ENCODE data around the gene PIK3C3. TPM values are rescaled to one million over a fixed set of nuclear protein-coding genes. Genes with fewer than 3 reads are reported as not detected.
"Not testable (repeated sequence)": the region's sequence is repeated elsewhere in the genome, so short reads cannot be mapped to it uniquely, and the experiment has no call there.

The PIK3C3 gene
- total RNA-seq, 1 donor = 72.3 TPM

DNA sequence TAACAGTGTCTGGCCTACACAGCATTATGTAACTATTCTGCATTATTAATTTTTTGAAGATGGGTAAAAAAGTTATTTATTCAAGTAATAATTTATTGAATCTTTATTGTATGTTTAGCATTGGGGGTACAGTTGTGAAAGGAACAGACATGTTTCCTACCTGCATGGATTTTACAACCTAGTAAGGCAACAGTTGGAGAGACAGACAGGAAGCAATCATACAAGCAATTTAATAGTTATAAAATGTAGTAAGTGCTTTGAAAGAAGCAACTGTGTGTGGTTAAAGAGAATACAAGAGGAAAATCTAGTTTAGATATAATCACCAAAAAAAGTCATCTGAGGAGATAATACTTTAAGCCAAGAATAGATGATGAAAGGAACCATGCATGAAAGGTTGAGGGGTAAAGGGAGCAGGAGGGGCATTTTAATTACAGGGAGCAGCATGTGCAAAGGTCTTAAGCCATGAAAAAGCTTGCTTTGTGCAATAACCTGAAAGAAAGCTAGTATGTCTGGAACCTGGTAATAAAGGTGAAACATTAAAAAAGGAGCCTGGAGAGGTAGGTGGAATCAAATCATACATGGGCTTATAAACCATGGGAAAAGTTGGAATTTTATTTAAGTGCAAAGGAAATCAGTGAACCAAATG is 140.8 kb downstream of the PIK3C3 start:
- no peaks in the 10 kb centered on the region for H3K4me1 ChIP-seq (ENCODE audit: insufficient read depth, low read length)
- no peak overlapping the region for H3K4me3 ChIP-seq (ENCODE audit: low read length)
- no peaks in the 10 kb centered on the region for H3K9me3 ChIP-seq (ENCODE audit: low read depth, low read length)
- H3K27me3 ChIP-seq (ENCODE audit: insufficient read depth, low read length) = no peaks in the 10 kb centered on the region

DNA sequence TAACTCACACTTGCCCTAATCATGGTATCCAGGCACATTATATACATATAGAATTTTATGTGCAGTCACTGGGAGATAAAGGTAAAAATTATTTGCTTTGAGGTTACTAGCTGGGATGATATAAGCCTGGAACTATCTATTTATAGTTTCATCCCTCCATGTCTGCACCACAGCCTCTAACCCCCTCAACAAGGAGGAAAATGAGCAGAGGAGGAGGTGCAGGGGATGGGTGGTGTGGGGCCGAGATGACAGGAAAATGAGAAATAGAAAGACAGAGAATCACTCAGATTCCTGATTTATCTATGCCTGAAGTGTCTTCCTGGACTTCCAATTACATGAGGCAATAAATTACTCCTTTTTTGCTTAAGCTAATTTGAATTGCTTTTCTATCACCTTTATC is 145.2 kb downstream of the PIK3C3 start:
- Histone ChIP-seq H3K9me3 (ENCODE audit: low read depth, low read length) (no peaks in the 10 kb centered on the region), H3K27me3 (ENCODE audit: insufficient read depth, low read length) (no peaks in the 10 kb centered on the region), H3K4me1 (ENCODE audit: insufficient read depth, low read length) (no peaks in the 10 kb centered on the region), H3K4me3 (ENCODE audit: low read length) (no peak overlapping the region)

DNA sequence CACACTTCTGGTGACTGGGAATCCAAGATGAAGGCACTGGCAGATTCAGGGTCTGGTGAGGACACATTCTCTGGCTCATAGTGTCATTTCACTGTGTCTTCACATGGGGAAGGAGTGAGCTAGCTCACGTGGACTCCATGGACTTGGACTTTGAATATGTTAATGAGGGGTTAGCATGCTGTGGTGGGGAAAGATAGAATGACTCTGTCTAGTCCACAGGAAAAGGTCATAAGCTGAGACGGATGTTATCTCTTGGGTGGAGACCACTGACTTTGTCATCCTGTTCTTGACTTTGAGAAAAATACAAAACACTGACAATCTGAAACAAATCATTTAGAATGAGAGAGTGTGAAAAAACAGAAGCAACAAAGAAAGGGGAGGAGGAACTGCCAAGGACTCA is 145.9 kb downstream of the PIK3C3 start:
- Histone ChIP-seq H3K9me3 (ENCODE audit: low read depth, low read length) (no peaks in the 10 kb centered on the region), H3K4me1 (ENCODE audit: insufficient read depth, low read length) (no peaks in the 10 kb centered on the region), H3K27me3 (ENCODE audit: insufficient read depth, low read length) (no peaks in the 10 kb centered on the region), H3K4me3 (ENCODE audit: low read length) (no peak overlapping the region)

DNA sequence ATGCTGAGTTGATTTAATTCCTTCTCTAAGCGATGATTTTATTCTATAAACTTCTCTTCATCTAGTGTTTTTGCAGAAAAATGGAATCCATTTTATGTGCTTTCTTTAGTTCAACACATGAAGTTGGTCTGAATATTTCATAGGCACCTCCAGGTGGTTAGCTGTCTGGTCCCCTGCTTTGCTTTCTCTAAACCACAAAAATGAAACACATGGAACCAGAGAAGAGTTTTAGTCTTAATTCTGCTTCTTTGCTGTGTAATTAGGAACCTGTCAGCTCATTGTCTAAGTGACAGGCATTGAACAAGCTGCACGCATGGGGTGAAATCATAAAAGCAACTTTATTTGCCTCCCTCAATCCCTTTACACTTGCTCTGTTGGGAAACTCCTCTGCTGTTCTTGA is 150.4 kb downstream of the PIK3C3 start:
- Histone ChIP-seq H3K27me3 (ENCODE audit: insufficient read depth, low read length) (no peaks in the 10 kb centered on the region), H3K4me3 (ENCODE audit: low read length) (no peak overlapping the region), H3K4me1 (ENCODE audit: insufficient read depth, low read length) (no peaks in the 10 kb centered on the region), H3K9me3 (ENCODE audit: low read depth, low read length) (no peaks in the 10 kb centered on the region)

DNA sequence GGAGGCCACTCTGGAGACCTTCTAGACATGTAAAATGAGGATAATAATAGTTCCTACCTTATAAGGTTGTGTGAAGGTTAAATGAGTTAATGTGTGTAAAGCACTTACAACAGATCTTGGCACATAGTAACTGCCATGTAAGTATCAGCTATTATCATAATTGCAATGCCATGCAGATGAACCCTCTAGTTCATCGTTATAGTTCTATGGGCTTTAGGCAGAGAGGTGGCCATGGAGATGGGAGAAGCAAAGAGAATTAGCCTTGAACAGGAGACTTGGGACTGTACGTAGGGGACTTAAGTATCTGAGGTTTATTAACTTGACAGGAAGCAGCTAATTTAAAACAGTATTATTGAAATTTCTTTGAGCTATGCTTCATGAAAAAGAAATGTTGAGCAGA is 151.8 kb downstream of the PIK3C3 start:
- no peaks in the 10 kb centered on the region for H3K27me3 ChIP-seq (ENCODE audit: insufficient read depth, low read length)
- H3K4me3 ChIP-seq (ENCODE audit: low read length) = no peak overlapping the region
- H3K4me1 ChIP-seq (ENCODE audit: insufficient read depth, low read length) = no peaks in the 10 kb centered on the region
- H3K9me3 ChIP-seq (ENCODE audit: low read depth, low read length) = no peaks in the 10 kb centered on the region

DNA sequence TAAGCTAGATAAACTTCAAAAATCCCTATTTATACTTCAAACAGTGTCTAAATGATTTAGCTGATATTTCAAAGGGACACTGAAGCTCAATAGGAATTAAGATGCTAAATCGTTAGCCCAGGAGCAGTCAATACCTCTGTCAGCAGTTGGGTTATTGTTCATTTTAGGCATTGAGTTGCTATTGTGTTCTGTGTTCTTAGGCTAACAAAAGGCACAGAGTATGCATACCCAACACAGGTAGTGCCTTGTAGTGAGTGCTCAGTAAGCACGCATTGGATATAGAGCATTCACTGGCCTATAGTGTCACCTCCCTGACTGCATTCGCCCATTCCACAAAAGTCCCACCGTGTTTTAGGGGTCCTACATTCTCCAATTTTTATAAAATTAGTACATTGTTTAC is 152.3 kb downstream of the PIK3C3 start:
- H3K9me3 ChIP-seq (ENCODE audit: low read depth, low read length) = no peaks in the 10 kb centered on the region
- no peak overlapping the region for H3K4me3 ChIP-seq (ENCODE audit: low read length)
- H3K4me1 ChIP-seq (ENCODE audit: insufficient read depth, low read length) = no peaks in the 10 kb centered on the region
- no peaks in the 10 kb centered on the region for H3K27me3 ChIP-seq (ENCODE audit: insufficient read depth, low read length)

DNA sequence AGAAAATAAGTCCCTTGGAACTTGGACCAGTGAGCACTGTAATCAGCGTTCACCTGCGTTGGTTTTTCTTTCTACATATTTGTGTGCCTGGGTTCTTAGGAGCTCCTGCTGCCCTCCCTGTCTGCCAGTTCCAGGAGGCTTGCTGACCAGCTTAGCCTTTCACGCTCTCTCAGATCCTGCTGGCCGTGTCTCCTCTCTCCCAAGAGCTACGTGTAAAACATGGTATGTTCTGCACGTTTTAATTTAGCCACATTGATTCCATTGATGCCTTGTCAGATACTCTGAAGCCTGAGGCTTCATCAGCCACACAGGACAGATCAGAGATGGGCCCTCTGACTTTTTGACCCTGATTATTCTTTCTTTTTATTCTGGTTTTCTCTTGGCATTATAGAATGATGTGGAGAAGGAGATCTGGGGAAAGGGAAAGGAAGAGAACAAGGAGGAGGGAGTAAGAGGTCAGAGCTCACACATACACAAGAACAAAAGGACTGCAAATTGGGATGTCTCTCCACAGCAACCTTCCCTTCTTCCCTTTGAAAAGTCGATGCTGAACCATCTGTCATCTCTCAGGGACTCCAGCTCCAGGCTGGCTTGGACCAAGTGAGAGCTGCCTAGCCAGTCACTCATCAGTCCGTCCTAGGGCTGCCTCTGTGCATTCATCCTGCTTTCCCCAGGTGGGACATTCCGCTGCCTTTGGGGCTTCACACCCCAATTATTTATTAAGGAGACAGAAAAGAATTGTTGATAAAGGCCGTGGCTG is 152.8 kb downstream of the PIK3C3 start:
- no peaks in the 10 kb centered on the region for H3K4me1 ChIP-seq (ENCODE audit: insufficient read depth, low read length)
- no peaks in the 10 kb centered on the region for H3K27me3 ChIP-seq (ENCODE audit: insufficient read depth, low read length)
- no peaks in the 10 kb centered on the region for H3K9me3 ChIP-seq (ENCODE audit: low read depth, low read length)
- H3K4me3 ChIP-seq (ENCODE audit: low read length) = no peak overlapping the region

DNA sequence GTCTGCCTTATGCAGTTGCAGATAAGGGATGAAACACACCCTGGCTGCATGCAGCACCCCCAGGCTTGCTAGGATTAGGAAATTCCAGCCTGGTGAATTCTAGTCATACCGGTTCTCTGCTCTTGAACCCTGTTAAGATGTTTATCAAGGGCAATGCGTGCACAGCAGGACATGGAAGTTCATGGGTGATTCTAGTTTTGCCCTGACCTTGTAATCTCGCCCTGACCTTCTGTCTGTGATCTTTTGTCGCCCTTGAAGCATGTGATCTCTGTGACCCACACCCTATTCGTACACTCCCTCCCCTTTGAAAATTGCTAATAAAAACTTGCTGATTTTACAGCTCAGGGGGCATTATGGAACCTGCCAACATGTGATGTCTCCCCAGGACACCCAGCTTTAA is 157.1 kb downstream of the PIK3C3 start:
- H3K27me3 ChIP-seq (ENCODE audit: insufficient read depth, low read length); H3K4me1 ChIP-seq (ENCODE audit: insufficient read depth, low read length); H3K4me3 ChIP-seq (ENCODE audit: low read length); H3K9me3 ChIP-seq (ENCODE audit: low read depth, low read length): not testable (repeated sequence)

DNA sequence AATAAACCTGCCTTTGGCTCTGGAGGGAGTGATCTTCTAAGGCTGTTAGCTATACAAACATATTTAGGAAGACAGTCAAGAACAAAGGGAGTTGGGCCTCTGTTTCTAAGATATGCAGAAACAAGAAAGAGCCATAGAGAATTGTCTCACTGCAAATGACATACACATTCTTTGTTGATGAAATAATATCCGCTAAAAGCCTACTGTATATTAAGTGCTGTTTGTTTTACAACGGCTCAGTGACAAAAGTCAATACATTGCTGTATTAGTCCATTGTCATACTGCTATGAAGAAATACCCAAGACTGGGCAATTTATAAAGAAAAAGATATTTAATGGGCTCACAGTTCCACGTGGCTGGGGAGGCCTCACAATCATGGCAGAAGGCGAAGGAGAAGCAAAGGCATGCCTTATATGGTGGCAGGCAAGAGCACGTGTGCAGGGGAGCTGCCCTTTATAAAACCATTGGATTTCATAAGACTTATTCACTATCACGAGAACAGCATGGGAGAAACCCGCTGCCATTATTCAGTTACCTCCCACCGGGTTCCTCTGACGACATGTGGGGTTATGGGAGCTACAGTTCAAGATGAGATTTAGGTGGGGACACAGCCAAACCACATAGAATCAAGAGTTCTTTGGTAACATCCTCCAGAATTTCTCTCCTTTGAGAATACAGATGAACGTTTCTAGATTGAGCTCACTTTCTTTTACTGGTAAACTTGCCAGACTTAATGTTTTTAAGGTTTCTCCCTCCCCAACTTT is 157.8 kb downstream of the PIK3C3 start:
- no peaks in the 10 kb centered on the region for H3K9me3 ChIP-seq (ENCODE audit: low read depth, low read length)
- peaks cover 8% of the 10 kb centered on the region for H3K4me1 ChIP-seq (ENCODE audit: insufficient read depth, low read length)
- H3K27me3 ChIP-seq (ENCODE audit: insufficient read depth, low read length) = no peaks in the 10 kb centered on the region
- no peak overlapping the region for H3K4me3 ChIP-seq (ENCODE audit: low read length)

DNA sequence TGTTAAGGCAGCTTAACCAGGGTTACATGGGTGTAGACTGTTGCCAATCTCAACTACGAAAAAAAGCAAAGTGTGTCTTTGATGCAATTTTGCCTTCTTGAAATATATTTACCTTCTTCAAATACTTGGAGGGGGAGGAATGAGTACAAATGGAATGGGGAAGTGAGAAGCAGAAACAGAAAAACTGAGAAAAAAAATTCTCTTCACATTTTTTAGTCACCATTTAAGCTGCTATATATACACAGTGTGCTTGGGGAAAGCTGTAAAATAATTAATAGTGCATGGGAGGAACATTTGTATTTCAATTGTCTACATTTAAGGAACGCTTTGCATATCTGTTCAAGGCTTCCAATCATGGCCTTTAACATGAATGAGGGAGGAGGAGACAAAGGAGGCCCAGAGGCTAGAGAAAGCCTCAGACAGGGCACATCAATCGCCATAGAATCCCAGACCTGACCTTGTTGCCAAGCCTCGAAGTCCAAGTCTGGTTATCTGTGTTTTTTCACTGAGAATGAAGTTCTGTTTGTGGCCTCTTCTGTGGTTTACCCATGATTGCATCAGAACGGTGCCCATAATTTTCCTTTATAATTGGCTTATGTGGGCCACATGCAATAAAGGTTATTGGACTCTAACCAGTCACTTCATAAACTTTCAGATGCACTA is 158.6 kb downstream of the PIK3C3 start:
- Histone ChIP-seq H3K4me1 (ENCODE audit: insufficient read depth, low read length) (peaks cover 8% of the 10 kb centered on the region), H3K9me3 (ENCODE audit: low read depth, low read length) (no peaks in the 10 kb centered on the region), H3K27me3 (ENCODE audit: insufficient read depth, low read length) (no peaks in the 10 kb centered on the region), H3K4me3 (ENCODE audit: low read length) (no peak overlapping the region)

DNA sequence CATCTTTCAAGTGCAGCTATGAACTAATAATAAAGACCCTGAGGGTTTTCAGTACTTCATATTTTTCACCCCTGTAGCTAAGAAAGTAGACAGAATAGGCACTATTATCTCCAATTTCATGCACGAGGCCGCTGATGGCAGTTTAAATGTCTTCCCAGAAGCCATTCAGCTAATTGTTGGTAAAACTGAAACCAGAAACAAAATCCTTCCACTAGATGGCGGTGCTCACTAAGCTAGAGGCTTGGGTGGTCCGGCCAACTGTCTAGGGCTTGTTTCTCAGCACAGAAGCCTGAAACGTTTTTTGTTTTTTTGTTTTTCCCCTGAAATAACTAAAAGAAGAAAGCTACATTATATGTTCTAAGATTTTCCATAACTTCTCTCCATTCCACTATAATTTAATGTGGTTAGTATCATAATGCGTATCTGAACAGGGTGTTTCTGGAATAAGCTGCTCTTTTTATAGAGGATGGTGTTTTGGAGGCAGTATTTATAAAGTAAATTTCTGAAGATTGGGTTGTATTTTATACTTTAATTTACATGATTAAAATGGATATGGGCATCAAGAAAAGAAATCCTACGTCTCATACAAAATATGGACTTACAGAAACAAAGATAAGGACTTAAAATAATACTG is 159.4 kb downstream of the PIK3C3 start:
- H3K9me3 ChIP-seq (ENCODE audit: low read depth, low read length) = no peaks in the 10 kb centered on the region
- peaks cover 8% of the 10 kb centered on the region for H3K4me1 ChIP-seq (ENCODE audit: insufficient read depth, low read length)
- no peaks in the 10 kb centered on the region for H3K27me3 ChIP-seq (ENCODE audit: insufficient read depth, low read length)
- no peak overlapping the region for H3K4me3 ChIP-seq (ENCODE audit: low read length)

DNA sequence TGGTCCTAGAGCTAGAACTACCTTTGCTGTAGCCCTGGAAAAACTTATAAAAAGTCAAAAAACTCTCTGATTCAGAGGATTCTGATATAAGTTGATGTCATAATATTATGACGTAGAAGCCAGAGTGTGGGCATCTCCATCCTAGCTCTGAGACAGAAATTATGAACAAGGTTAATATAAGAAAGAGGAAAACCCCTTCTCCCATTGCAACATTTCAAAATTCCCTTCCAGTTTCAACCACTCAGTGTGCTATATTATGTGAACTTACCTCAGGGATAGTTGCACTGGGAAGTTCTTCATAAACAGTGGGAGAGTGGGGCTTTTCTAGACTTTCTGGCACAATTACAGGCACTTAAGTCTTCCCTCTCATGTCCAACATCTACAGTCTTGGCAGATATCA is 171.6 kb downstream of the PIK3C3 start:
- H3K4me1 ChIP-seq (ENCODE audit: insufficient read depth, low read length) = no peaks in the 10 kb centered on the region
- no peaks in the 10 kb centered on the region for H3K27me3 ChIP-seq (ENCODE audit: insufficient read depth, low read length)
- no peaks in the 10 kb centered on the region for H3K9me3 ChIP-seq (ENCODE audit: low read depth, low read length)
- no peak overlapping the region for H3K4me3 ChIP-seq (ENCODE audit: low read length)

DNA sequence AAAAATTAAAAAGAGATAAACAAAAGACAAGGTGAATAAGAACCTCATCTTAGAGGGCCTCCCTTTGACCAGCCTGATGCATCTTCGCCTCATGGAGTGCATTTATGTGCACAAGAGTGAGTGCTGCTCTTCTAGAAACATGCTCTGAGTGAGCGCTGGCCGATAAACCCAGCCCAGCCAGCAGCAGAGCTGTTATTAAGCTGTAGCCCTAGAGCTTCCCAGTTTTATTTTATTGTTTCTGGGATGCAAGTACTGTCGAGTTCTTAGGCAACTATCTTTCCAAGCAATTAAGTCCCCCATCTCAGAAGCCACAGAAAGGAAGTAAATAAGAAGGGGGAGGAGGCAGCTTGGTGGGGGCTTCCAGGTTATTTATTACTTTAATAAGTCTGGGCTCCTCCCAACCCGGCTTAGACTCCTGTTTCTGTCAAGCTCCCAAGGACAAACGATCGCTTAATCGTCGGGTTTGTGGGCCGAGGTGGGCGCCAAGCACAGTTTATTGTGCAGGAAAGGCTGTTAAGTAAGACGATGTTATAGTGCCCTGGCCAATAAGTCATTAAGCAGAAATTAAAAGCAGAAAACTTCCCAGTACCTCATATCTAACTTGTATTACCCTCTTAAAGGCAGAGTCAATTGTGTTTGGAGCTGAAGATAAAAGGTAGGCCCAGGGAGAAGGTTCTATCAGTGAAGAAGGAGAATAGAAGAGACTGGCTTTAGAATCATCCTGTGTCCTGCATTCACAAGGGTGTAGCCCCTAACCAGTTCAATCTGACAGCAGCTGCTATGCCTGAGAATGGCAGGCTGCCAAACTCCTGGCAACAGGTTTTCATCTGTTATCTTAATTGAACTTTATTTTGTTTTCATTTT is 176.3 kb downstream of the PIK3C3 start:
- H3K4me1 ChIP-seq (ENCODE audit: insufficient read depth, low read length) = no peaks in the 10 kb centered on the region
- H3K27me3 ChIP-seq (ENCODE audit: insufficient read depth, low read length) = no peaks in the 10 kb centered on the region
- no peak overlapping the region for H3K4me3 ChIP-seq (ENCODE audit: low read length)
- H3K9me3 ChIP-seq (ENCODE audit: low read depth, low read length) = no peaks in the 10 kb centered on the region

DNA sequence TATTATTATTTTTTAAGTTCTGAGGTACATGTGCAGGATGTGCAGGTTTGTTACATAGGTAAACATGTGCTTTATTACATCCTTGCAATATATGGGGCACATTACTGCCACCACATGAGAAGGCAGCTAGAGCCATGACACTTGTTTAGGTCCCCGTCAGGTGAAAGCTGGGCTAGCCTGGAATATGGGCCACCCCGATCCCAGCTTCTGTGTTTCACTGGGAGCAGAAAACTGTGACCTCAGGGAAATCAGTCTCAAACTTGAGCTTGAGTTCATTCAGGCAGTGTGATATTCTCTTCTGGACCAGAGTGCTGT is 176.9 kb downstream of the PIK3C3 start:
- Histone ChIP-seq H3K9me3 (ENCODE audit: low read depth, low read length) (no peaks in the 10 kb centered on the region), H3K4me1 (ENCODE audit: insufficient read depth, low read length) (no peaks in the 10 kb centered on the region), H3K4me3 (ENCODE audit: low read length) (no peak overlapping the region), H3K27me3 (ENCODE audit: insufficient read depth, low read length) (no peaks in the 10 kb centered on the region)
